GM15510 (cell line): ENCODE measurements around the gene GGT1.
A peak's percentile ranks its signal among the peaks of the same experiment; 100 is the strongest.

Experiments used
- POLR2A ChIP-seq: IDR thresholded peaks from 3 replicates; pipeline ENCODE4 v1.6.1; 2011; ENCODE audit warnings: borderline replicate concordance; ENCODE audit not compliant: insufficient read length; ENCODE audit errors: extremely low read depth

The GGT1 gene

GRCh38 chr22:24591286-24591830 is 11.6 kb upstream of the GGT1 start:
- TF ChIP-seq POLR2A: no peak

- no peak for TF ChIP-seq POLR2A
Measured at GRCh38 chr22:24592058-24592850, 10.7 kb upstream of the GGT1 start.

GRCh38 chr22:24592851-24593558 is 10.0 kb upstream of the GGT1 start, which contains the start of gene LRRC75B:
Gene LRRC75B (minus strand): TSS chr22:24593073. CDS start chr22:24593039, 34 bp downstream.
- peak; percentile 23 for TF ChIP-seq POLR2A

- no peak for TF ChIP-seq POLR2A
Measured at GRCh38 chr22:24593836-24594568, 9.0 kb upstream of the GGT1 start.

- TF ChIP-seq POLR2A: no peak
Measured at GRCh38 chr22:24594569-24595120, 8.3 kb upstream of the GGT1 start.

- no peak for TF ChIP-seq POLR2A
Measured at GRCh38 chr22:24595228-24595627, 7.8 kb upstream of the GGT1 start.

GRCh38 chr22:24595863-24596262 is 7.1 kb upstream of the GGT1 start:
- TF ChIP-seq POLR2A: no peak

GRCh38 chr22:24599514-24599913 is 3.5 kb upstream of the GGT1 start:
- no peak for TF ChIP-seq POLR2A

GRCh38 chr22:24601217-24602104 is 1.5 kb upstream of the GGT1 start:
- no peak for TF ChIP-seq POLR2A

- TF ChIP-seq POLR2A: peak; percentile 43
Measured at GRCh38 chr22:24607429-24607983, 4.5 kb downstream of the GGT1 start.
